Right atrium auricular region (tissue), 2 donors: Measurements from ENCODE around the gene PAX2. TPM values are rescaled to one million over a fixed set of nuclear protein-coding genes. Genes with fewer than 3 reads are reported as not detected.

Experiments
- DNase-seq: peaks from one replicate; pipeline ENCODE4 v3.0.0-alpha.2; 2019; ENCODE audit warnings: low spot score
- H3K27ac ChIP-seq, 2 donors: fragments of 200-600 bp; sonication (generic); 1 replicate in 1 of 2; 2 replicates in 1 of 2; pipeline ENCODE4 v1.5.1; 2016 to 2019
- H3K27me3 ChIP-seq, 2 donors: fragments of 200-600 bp; sonication (generic); one replicate each; pipeline versions ENCODE4 v1.5.1 to v1.6.0; 2017 to 2019
- H3K36me3 ChIP-seq: fragments of 200-600 bp; sonication (generic); one replicate; pipeline ENCODE4 v1.5.1; 2016
- H3K4me1 ChIP-seq, 2 donors: fragments of 200-600 bp; sonication (generic); one replicate each; pipeline versions ENCODE4 v1.5.1 to v1.6.0; 2017 to 2019
- H3K4me3 ChIP-seq, 2 donors: fragments of 200-600 bp; sonication (generic); 1 replicate in 1 of 2; 2 replicates in 1 of 2; pipeline ENCODE4 v1.5.1; 2017 to 2019; ENCODE audit warnings: mild to moderate bottlenecking in 1 of 2, moderate library complexity in 1 of 2
- H3K9me3 ChIP-seq, 2 donors: fragments of 200-600 bp; sonication (generic); one replicate each; pipeline ENCODE4 v1.5.1; 2019
- CTCF ChIP-seq, 2 donors: fragments of 200-600 bp; sonication (generic); IDR thresholded peaks; one replicate each; pipeline ENCODE4 v1.5.1; 2019; ENCODE audit warnings: antibody characterized with exemption in 2 of 2
- total RNA-seq, 2 donors: library from RNA; depleted of rRNA; stranded (reverse); fragments of >200 nt; gene quantifications; one replicate each; pipeline ENCODE4 v1.1.0, GENCODE V29; 2016

Gene PAX2
- total RNA-seq, 2 donors from 2014 or later = not detected

DNA sequence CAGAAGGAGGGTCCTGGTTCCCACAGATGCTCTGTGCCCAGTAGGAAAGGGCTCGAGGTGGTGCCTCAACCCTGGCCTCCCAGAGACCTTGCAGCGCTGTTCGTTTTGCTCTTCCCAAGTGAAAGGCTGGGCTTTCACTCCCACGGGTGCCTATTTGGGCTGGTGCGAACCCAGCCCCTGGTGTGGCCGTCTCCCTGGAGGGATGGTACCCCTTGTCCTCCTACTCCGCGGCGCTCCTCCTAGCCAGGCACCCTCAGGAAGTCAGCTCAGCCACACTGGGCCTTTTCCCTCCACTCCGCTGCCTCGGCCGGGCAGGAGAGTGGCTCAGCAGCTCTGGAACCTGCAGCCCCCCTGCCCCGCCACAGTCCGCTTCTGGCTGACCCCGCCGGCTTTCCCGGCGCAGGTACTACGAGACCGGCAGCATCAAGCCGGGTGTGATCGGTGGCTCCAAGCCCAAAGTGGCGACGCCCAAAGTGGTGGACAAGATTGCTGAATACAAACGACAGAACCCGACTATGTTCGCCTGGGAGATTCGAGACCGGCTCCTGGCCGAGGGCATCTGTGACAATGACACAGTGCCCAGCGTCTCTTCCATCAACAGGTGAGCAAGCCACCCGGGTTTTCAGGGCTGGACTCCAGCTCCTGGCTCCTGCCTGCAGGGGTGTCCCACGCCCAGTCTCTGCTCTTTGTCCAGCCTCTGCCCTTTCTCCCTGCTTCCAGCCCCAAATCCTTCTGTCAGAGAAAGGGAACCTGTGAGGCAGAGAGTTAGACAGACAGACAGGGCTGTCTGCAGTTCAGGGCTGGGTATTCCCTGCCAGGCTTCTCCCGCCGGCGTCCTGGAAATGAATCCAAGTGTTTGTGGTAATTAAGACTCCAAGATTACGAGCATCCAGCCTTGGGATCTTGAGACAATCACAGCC lies 5.2 kb downstream of the PAX2 start:
- Histone ChIP-seq H3K27me3 (peaks cover 42 to 63% of the 10 kb centered on the region in 2 donors), H3K4me1 (peaks cover 0 to 34% of the 10 kb centered on the region in 2 donors), H3K36me3 (no peaks in the 10 kb centered on the region), H3K9me3 (no peaks in the 10 kb centered on the region), H3K27ac (no peak overlapping the region), H3K4me3 (no peak overlapping the region)
- TF ChIP-seq CTCF (IDR thresholded peaks at IDR 0.05) = no peak
- DNase-seq = no peak

DNA sequence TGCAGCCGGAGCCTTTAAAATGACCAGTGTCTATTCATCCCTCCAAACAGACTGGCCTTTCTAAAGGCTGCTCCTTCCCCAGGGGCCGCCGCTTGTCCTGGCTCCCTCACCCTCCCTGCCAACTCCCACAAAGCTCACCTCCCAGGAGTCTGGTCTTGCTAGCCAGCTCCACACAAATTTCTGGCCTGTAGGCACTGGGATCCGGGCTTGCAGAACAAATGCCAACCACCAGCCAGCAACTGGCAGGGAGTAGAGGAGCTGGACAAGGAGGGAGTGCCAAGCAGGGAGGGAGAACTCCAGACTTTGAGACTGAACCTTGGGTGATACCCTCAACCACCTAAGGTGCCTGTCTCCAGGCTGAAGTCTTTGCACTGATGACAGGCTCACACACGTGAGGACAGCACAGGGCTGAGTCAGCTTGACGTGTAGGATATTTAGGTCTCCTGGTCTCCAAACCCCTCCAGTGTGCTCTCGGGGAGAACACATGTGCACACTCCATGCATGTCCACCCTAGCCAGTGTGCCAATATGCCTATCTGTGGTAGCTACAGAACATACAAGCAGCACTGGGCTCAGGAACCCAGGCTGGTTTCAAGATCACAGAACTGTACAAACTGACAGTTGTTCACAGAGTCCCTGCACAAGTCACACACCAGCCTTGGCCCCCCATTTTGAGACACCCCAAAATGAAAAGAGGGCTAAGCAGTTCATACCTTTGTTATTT lies 6.0 kb downstream of the PAX2 start:
- TF ChIP-seq CTCF (IDR thresholded peaks at IDR 0.05) = no peak
- peaks cover 34 to 55% of the 10 kb centered on the region in 2 donors for H3K27me3 ChIP-seq
- no peak overlapping the region for H3K27ac ChIP-seq
- no peak for DNase-seq
- peaks cover 0 to 26% of the 10 kb centered on the region in 2 donors for H3K4me1 ChIP-seq
- no peaks in the 10 kb centered on the region for H3K36me3 ChIP-seq
- no peak overlapping the region for H3K4me3 ChIP-seq
- H3K9me3 ChIP-seq = no peaks in the 10 kb centered on the region

DNA sequence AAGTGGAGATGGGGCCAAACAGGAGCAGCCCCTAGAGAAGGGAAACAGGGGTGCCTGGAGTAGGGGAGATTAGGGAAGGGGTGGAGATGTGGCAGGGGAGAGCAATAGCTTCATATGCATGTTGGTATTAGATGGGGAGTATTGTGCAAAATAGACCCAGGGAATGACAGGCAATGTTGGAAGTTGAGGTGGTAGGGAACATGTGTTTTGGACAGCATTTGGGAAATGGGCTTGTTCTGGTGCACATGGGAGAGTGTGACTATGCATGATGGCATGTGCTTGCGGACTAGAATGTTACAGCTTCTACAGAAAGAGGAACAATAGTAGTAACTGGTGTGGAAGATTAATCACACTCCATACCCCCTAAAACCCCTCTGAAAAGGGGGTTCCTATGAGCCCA lies 10.4 kb downstream of the PAX2 start:
- no peak for DNase-seq
- no peak for TF ChIP-seq CTCF (IDR thresholded peaks at IDR 0.05)
- no peaks in the 10 kb centered on the region for H3K9me3 ChIP-seq
- H3K4me3 ChIP-seq = no peak overlapping the region
- no peak overlapping the region for H3K27ac ChIP-seq
- peaks cover 0 to 11% of the 10 kb centered on the region in 2 donors for H3K27me3 ChIP-seq
- H3K4me1 ChIP-seq = no peaks in the 10 kb centered on the region
- H3K36me3 ChIP-seq = no peaks in the 10 kb centered on the region

GRCh38 chr10:100759331-100759730 lies 13.9 kb downstream of the PAX2 start:
- Histone ChIP-seq H3K4me1 (no peaks in the 10 kb centered on the region), H3K9me3 (no peaks in the 10 kb centered on the region), H3K27me3 (no peaks in the 10 kb centered on the region), H3K36me3 (no peaks in the 10 kb centered on the region), H3K4me3 (no peak overlapping the region), H3K27ac (no peak overlapping the region)
- no peak for TF ChIP-seq CTCF (IDR thresholded peaks at IDR 0.05)
- no peak for DNase-seq

GRCh38 chr10:100760726-100761125 lies 15.3 kb downstream of the PAX2 start:
- H3K4me3 ChIP-seq = no peak overlapping the region
- H3K27ac ChIP-seq = no peak overlapping the region
- H3K4me1 ChIP-seq = no peaks in the 10 kb centered on the region
- TF ChIP-seq CTCF (IDR thresholded peaks at IDR 0.05) = no peak
- H3K27me3 ChIP-seq = no peaks in the 10 kb centered on the region
- no peak for DNase-seq
- no peaks in the 10 kb centered on the region for H3K9me3 ChIP-seq
- H3K36me3 ChIP-seq = no peaks in the 10 kb centered on the region
